IMR-90 (cell line): ENCODE measurements around the gene EHHADH. TPM values are rescaled to one million over a fixed set of nuclear protein-coding genes. Genes with fewer than 3 reads are reported as not detected.

ENCODE experiments used
- ATAC-seq: fragments of 200-7000 bp; cut with Tn5 transposase; 2 replicates; pipeline ENCODE4 v1.9.1; 2020; ENCODE audit warnings: low read depth, mild to moderate bottlenecking, moderate library complexity
- BruUV-seq: library from RNA; stranded (reverse); fragments of 400-500 nt; replicated peaks from 2 replicates; lab custom pipeline; 2021; lab: Mats Ljungman, UMichigan
- CTCF ChIA-PET: fragments of 300-600 bp; formaldehyde crosslinking; extraction: SDS; loops from one replicate; lab custom pipeline; 2021; ENCODE audit warnings: antibody characterized with exemption; lab: Yijun Ruan, JAX
- POLR2A ChIA-PET: fragments of 300-600 bp; sonication (Branson Sonifier 250); formaldehyde crosslinking; loops from one replicate; lab custom pipeline; 2022; ENCODE audit warnings: antibody characterized with exemption; ENCODE audit not compliant: unreplicated experiment; lab: Charles Lee
- DNase-seq: peaks from one replicate; pipeline ENCODE4 v3.0.0; 2013
- H2AFZ ChIP-seq: replicated peaks from 2 replicates; pipeline ENCODE3; 2013; ENCODE audit warnings: low read length, mild to moderate bottlenecking; ENCODE audit not compliant: poor library complexity
- H2AK5ac ChIP-seq: 2 replicates; pipeline ENCODE4 v1.6.1; 2013; ENCODE audit warnings: low read depth, low read length, inconsistent platforms
- H2AK9ac ChIP-seq: replicated peaks from 2 replicates; pipeline ENCODE3; 2013; ENCODE audit warnings: mild to moderate bottlenecking, low read depth, low read length, moderate library complexity; ENCODE audit not compliant: poor library complexity
- H2BK120ac ChIP-seq: 2 replicates; pipeline ENCODE4 v1.6.1; 2013; ENCODE audit warnings: low read depth, low read length, inconsistent platforms
- H2BK15ac ChIP-seq: 3 replicates; pipeline ENCODE4 v1.6.1; 2013; ENCODE audit warnings: low read depth, low read length, inconsistent platforms
- H2BK20ac ChIP-seq: 2 replicates; pipeline ENCODE4 v1.6.1; 2013; ENCODE audit warnings: low read depth, mild to moderate bottlenecking, inconsistent platforms, low read length, moderate library complexity
- H2BK5ac ChIP-seq: 2 replicates; pipeline ENCODE4 v1.6.1; 2013; ENCODE audit warnings: mild to moderate bottlenecking, low read depth, low read length, inconsistent platforms; ENCODE audit not compliant: poor library complexity, severe bottlenecking
- H3K14ac ChIP-seq: replicated peaks from 2 replicates; pipeline ENCODE4 v1.6.1; 2013; ENCODE audit warnings: low read depth, low read length, inconsistent platforms
- H3K18ac ChIP-seq: 2 replicates; pipeline ENCODE4 v1.6.1; 2013; ENCODE audit warnings: low read depth, low read length, control low read depth
- H3K23ac ChIP-seq: 2 replicates; pipeline ENCODE4 v1.6.1; 2013; ENCODE audit warnings: low read depth, low read length, inconsistent platforms
- H3K27ac ChIP-seq: 2 replicates; pipeline ENCODE4 v1.5.1; 2013; ENCODE audit warnings: mild to moderate bottlenecking, control low read depth, low read length; ENCODE audit not compliant: insufficient read depth
- H3K27me3 ChIP-seq: 2 replicates; pipeline ENCODE4 v1.6.1; 2013; ENCODE audit warnings: low read length; ENCODE audit not compliant: control insufficient read depth, insufficient read depth
- H3K36me3 ChIP-seq: 2 replicates; pipeline ENCODE4 v1.6.1; 2013; ENCODE audit warnings: low read length, mixed read lengths; ENCODE audit not compliant: control insufficient read depth, insufficient read depth
- H3K4ac ChIP-seq: 2 replicates; pipeline ENCODE4 v1.6.1; 2013; ENCODE audit warnings: low read depth, low read length, inconsistent platforms
- H3K4me1 ChIP-seq: 2 replicates; pipeline ENCODE4 v1.6.1; 2013; ENCODE audit warnings: low read length, mixed read lengths; ENCODE audit not compliant: control insufficient read depth, insufficient read depth
- H3K4me2 ChIP-seq: 2 replicates; pipeline ENCODE4 v1.6.1; 2013; ENCODE audit warnings: low read depth, mild to moderate bottlenecking, control low read depth, low read length, moderate library complexity
- H3K4me3 ChIP-seq: 2 replicates; pipeline ENCODE4 v1.5.1; 2013; ENCODE audit warnings: low read depth, mild to moderate bottlenecking, control low read depth, low read length, moderate library complexity; ENCODE audit not compliant: insufficient read depth
- H3K56ac ChIP-seq: 2 replicates; pipeline ENCODE4 v1.6.1; 2013; ENCODE audit warnings: low read length, inconsistent platforms; ENCODE audit not compliant: insufficient read depth; ENCODE audit errors: extremely low read depth
- H3K79me1 ChIP-seq, 2 experiments: 2 replicates each; pipeline ENCODE4 v1.6.1; 2013; ENCODE audit warnings: low read length in 2 of 2, inconsistent platforms in 1 of 2, low read depth in 1 of 2
- H3K9ac ChIP-seq: 2 replicates; pipeline ENCODE4 v1.6.1; 2013; ENCODE audit warnings: low read depth, low read length, control low read depth
- H3K9me1 ChIP-seq: 2 replicates; pipeline ENCODE4 v1.6.1; 2013; ENCODE audit warnings: low read length, inconsistent platforms; ENCODE audit not compliant: insufficient read depth
- H3K9me3 ChIP-seq: 2 replicates; pipeline ENCODE4 v1.6.1; 2013; ENCODE audit warnings: low read length; ENCODE audit not compliant: control insufficient read depth, insufficient read depth
- H4K20me1 ChIP-seq: 2 replicates; pipeline ENCODE4 v1.6.1; 2013; ENCODE audit warnings: low read length, inconsistent platforms; ENCODE audit not compliant: insufficient read depth
- H4K5ac ChIP-seq: 2 replicates; pipeline ENCODE4 v1.6.1; 2013; ENCODE audit warnings: mild to moderate bottlenecking, low read depth, low read length, control low read depth
- H4K8ac ChIP-seq, 2 experiments: 2 replicates each; pipeline ENCODE4 v1.6.1; 2013; ENCODE audit warnings: low read depth in 2 of 2, low read length in 2 of 2, control low read depth in 1 of 2, inconsistent platforms in 1 of 2
- H4K91ac ChIP-seq: 2 replicates; pipeline ENCODE4 v1.6.1; 2013; ENCODE audit warnings: low read depth, low read length, inconsistent platforms; ENCODE audit not compliant: insufficient read depth
- CEBPB ChIP-seq: IDR thresholded peaks from 2 replicates; pipeline ENCODE4 v1.6.1; 2012; ENCODE audit warnings: low read depth, low read length, improper control_type of control experiment
- CHD1 ChIP-seq: IDR thresholded peaks from 2 replicates; pipeline ENCODE4 v1.6.1; 2012; ENCODE audit warnings: low read depth, low read length, improper control_type of control experiment
- FOS ChIP-seq: fragments of 150-350 bp; IDR thresholded peaks from 2 replicates; pipeline ENCODE4 v1.6.1; 2016; ENCODE audit warnings: low read depth, low read length
- MAFK ChIP-seq: IDR thresholded peaks from 2 replicates; pipeline ENCODE4 v1.6.1; 2012; ENCODE audit warnings: low read depth, low read length, improper control_type of control experiment
- MAZ ChIP-seq: IDR thresholded peaks from 2 replicates; pipeline ENCODE4 v1.6.1; 2012; ENCODE audit warnings: low read depth, mild to moderate bottlenecking, low read length, improper control_type of control experiment, moderate library complexity, borderline replicate concordance
- NFE2L2 ChIP-seq: fragments of 150-350 bp; IDR thresholded peaks from 2 replicates; pipeline ENCODE4 v1.6.1; 2016; ENCODE audit warnings: low read depth, mild to moderate bottlenecking, low read length
- POLR2A ChIP-seq: IDR thresholded peaks from 2 replicates; pipeline ENCODE4 v1.6.1; 2012; ENCODE audit warnings: mild to moderate bottlenecking, low read depth, low read length
- RAD21 ChIP-seq: IDR thresholded peaks from 2 replicates; pipeline ENCODE4 v1.6.1; 2012; ENCODE audit warnings: low read length, improper control_type of control experiment
- RCOR1 ChIP-seq: IDR thresholded peaks from 2 replicates; pipeline ENCODE4 v1.6.1; 2012; ENCODE audit warnings: mild to moderate bottlenecking, low read length, improper control_type of control experiment; ENCODE audit not compliant: insufficient replicate concordance
- RFX5 ChIP-seq: IDR thresholded peaks from 2 replicates; pipeline ENCODE4 v1.8.0; 2012; ENCODE audit warnings: low read depth, mild to moderate bottlenecking, low read length, moderate library complexity
- SMC3 ChIP-seq: fragments of 150-350 bp; IDR thresholded peaks from 2 replicates; pipeline ENCODE4 v1.6.1; 2016; ENCODE audit warnings: low read depth, mild to moderate bottlenecking, antibody characterized with exemption, low read length, moderate library complexity
- WGBS, 2 experiments: methylation state at CpG; one replicate each; pipeline versions ENCODE4 v1.1.5 to v1.1.7; 2013; ENCODE audit warnings: missing lambda C conversion rate in 2 of 2; ENCODE audit not compliant: insufficient read length in 1 of 2; ENCODE audit errors: extremely low coverage in 2 of 2; 5-methylcytosine and 5-hydroxymethylcytosine counted together
- dilution Hi-C: fragments of 300-500 bp; cut with HindIII; formaldehyde crosslinking; loops from one replicate; pipeline ENCODE4 v1.14.3; 2018; ENCODE audit warnings: low sequenced_read_pairs; ENCODE audit not compliant: unreplicated experiment
- in situ Hi-C: fragments of 300-500 bp; cut with MboI; formaldehyde crosslinking; loops from 3 replicates; pipeline ENCODE4 v1.14.3; 2019; ENCODE audit warnings: low sequenced_read_pairs, inconsistent platforms, mixed read lengths
- intact Hi-C: fragments of 100-400 bp; cut with micrococcal nuclease; formaldehyde crosslinking; loops from 2 replicates; pipeline ENCODE4 v1.10.0; 2022
- polyA plus RNA-seq, 3 experiments: library from polyadenylated mRNA; depleted of rRNA; stranded (reverse); fragments of >200 nt; gene quantifications; 2 replicates each; pipeline ENCODE4 v1.2.3, GENCODE V29; 2012; ENCODE audit warnings: low replicate concordance in 1 of 3
- total RNA-seq: library from RNA; depleted of rRNA; stranded (reverse); fragments of >200 nt; gene quantifications from 2 replicates; pipeline ENCODE4 v1.2.3, GENCODE V29; 2012
- TF ChIP-seq, protein P1 (sequence below): fragments of 150-350 bp; IDR thresholded peaks from 2 replicates; pipeline ENCODE4 v1.6.1; 2016; ENCODE audit warnings: low read depth, mild to moderate bottlenecking, low read length, moderate library complexity, borderline replicate concordance

The EHHADH gene
- total and polyA plus RNA-seq, 2 of the 4 experiments (the other 2 are of a cell fraction) = 2.0 to 4.7 TPM

DNA sequence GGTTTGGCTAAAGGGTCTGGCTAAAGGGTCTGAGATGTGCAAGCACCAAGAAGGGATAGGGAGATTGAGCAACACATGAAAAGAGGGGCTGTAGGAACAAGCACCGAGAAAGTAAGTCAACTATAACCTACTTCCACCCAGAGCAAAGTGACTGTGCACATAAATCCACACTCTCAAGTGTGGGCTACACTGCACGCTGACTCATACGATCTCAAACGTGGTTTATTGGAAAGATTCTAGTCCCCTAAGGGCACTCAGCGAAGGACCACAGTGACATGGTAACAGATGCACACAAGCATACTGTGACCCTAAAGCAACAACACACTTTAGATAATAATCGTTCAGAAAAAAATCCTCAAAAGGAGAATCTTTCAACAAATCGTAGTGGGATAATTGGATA lies 48.0 kb downstream of the EHHADH start (continued):
- TF ChIP-seq RCOR1 (no peak), NFE2L2 (no peak), SMC3 (no peak), CHD1 (no peak), RFX5 (no peak)

DNA sequence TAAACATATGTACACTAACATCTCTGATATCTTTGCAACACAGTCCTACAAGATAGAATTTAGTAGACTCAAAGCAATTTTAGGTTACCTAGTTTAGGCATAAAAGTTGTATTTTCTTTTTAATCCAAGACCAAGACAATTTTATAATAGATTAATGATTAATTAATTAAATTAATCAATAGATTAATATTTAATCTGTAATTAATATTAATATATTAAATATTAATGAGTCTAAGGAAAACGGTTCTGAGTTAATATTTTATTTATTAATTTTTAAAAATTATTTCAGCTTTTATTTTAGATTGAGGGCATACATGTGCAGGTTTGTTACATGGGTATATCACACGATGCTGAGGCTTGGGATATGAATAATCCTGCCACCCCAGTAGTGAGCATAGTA lies 49.0 kb downstream of the EHHADH start:
- Histone ChIP-seq H4K5ac (no peak overlapping the region), H2BK15ac (no peak overlapping the region), H3K23ac (no peak overlapping the region), H3K18ac (no peak overlapping the region), H2AFZ (no peak overlapping the region), H4K8ac (no peak overlapping the region), H3K14ac (no peak overlapping the region), H3K9me3 (no peaks in the 10 kb centered on the region), H4K20me1 (no peaks in the 10 kb centered on the region), H3K9ac (no peak overlapping the region), H3K27me3 (no peaks in the 10 kb centered on the region), H3K27ac (no peak overlapping the region), H2BK120ac (no peak overlapping the region), H4K91ac (no peak overlapping the region), H3K79me1 (no peaks in the 10 kb centered on the region), H3K4me2 (no peak overlapping the region), H2BK5ac (no peak overlapping the region), H3K36me3 (no peaks in the 10 kb centered on the region), H3K4ac (no peak overlapping the region), H3K56ac (no peak overlapping the region), H3K9me1 (peaks cover 7% of the 10 kb centered on the region), H3K4me1 (no peaks in the 10 kb centered on the region), H2BK20ac (no peak overlapping the region), H3K4me3 (no peak overlapping the region), H2AK9ac (no peak overlapping the region), H2AK5ac (no peak overlapping the region)
- DNase-seq = no peak
- no TSS peak for BruUV-seq
- in situ Hi-C loops = no loop called here
- ChIA-PET CTCF (interaction anchor here (0.6 to 1.0 kb wide), 2 partner anchors 12 to 478 kb away, joined by 3 to 6 read pairs; no protein-coding TSS in a partner anchor), POLR2A (no interaction called here)
- intact Hi-C loops = no loop called here
- TF ChIP-seq, protein P1, sequence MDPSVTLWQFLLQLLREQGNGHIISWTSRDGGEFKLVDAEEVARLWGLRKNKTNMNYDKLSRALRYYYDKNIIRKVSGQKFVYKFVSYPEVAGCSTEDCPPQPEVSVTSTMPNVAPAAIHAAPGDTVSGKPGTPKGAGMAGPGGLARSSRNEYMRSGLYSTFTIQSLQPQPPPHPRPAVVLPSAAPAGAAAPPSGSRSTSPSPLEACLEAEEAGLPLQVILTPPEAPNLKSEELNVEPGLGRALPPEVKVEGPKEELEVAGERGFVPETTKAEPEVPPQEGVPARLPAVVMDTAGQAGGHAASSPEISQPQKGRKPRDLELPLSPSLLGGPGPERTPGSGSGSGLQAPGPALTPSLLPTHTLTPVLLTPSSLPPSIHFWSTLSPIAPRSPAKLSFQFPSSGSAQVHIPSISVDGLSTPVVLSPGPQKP = no peak
- TF ChIP-seq RAD21 = no peak
- no peak for TF ChIP-seq RFX5
- TF ChIP-seq CEBPB = no peak
- TF ChIP-seq MAFK = no peak
- TF ChIP-seq FOS = no peak
- TF ChIP-seq MAZ = no peak
- TF ChIP-seq POLR2A = no peak
- TF ChIP-seq SMC3 = no peak
- WGBS, 2 experiments = no CpG with 5 or more reads among the region's 2 CpGs
- dilution Hi-C loops = no loop called here
- ATAC-seq = no peak
